ENCODE measurements around the gene CPNE9. TPM values are rescaled to one million over a fixed set of nuclear protein-coding genes. Genes with fewer than 3 reads are reported as not detected.

CPNE9 gene
- total and polyA plus RNA-seq, 2 donors (not counting 1 experiment from before 2014, with no cell fraction given) = under 0.01 TPM; not detected in 1

DNA sequence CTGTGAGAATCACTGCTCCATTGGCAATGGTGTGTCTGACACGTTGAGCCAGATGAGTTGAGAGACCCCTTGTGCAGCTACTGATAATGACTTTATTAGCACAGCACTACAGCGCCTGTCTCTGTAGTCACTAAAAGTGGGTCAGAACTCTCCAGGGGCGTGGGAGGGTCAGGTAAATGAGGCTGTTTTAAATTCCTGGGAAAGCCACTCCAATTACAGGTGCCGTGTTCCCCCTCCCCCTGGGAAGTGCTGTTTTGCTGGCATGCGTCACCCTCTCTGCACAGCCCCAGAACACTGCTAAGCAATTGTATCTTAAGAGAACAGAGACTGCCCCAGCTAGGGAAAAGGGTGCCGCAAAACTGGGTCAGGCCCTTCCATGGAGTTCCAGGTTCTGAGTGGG, 21.5 kb upstream of the CPNE9 start:
- H2AFZ ChIP-seq (ENCODE audit: low read length) = no peak overlapping the region
- H4K20me1 ChIP-seq (ENCODE audit: control insufficient read depth, extremely low read depth, insufficient read depth, low read length) = no peaks in the 10 kb centered on the region
- no peak for TF ChIP-seq EZH2 (IDR thresholded peaks at IDR 0.05; ENCODE audit: low read length, missing control alignments)
- TF ChIP-seq, protein P1, sequence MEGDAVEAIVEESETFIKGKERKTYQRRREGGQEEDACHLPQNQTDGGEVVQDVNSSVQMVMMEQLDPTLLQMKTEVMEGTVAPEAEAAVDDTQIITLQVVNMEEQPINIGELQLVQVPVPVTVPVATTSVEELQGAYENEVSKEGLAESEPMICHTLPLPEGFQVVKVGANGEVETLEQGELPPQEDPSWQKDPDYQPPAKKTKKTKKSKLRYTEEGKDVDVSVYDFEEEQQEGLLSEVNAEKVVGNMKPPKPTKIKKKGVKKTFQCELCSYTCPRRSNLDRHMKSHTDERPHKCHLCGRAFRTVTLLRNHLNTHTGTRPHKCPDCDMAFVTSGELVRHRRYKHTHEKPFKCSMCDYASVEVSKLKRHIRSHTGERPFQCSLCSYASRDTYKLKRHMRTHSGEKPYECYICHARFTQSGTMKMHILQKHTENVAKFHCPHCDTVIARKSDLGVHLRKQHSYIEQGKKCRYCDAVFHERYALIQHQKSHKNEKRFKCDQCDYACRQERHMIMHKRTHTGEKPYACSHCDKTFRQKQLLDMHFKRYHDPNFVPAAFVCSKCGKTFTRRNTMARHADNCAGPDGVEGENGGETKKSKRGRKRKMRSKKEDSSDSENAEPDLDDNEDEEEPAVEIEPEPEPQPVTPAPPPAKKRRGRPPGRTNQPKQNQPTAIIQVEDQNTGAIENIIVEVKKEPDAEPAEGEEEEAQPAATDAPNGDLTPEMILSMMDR (conservative IDR thresholded peaks at IDR 0.05 in 1 of 2, IDR thresholded peaks at IDR 0.05 in 1 of 2; ENCODE audit: low read depth in 1 of 2, low read length in 2 of 2) = no peak
- H3K4me2 ChIP-seq (ENCODE audit: extremely low read depth, insufficient read depth, low read length) = no peak overlapping the region
- no peak overlapping the region for H3K27ac ChIP-seq (ENCODE audit: insufficient read depth, low read length)
- peaks cover 19% of the 10 kb centered on the region for H3K36me3 ChIP-seq (ENCODE audit: control insufficient read depth, insufficient read depth, low read length)
- H3K9me3 ChIP-seq (ENCODE audit: control insufficient read depth, insufficient read depth, low read depth, low read length) = no peaks in the 10 kb centered on the region
- no peaks in the 10 kb centered on the region for H3K4me1 ChIP-seq (ENCODE audit: control insufficient read depth, extremely low read depth, insufficient read depth, low read length)
- DNase-seq (ENCODE audit: low read depth in 2 of 2) = no peak
- no peak overlapping the region for H3K4me3 ChIP-seq (replicated peaks in 1 of 4; ENCODE audit: control extremely low read depth in 1 of 4, insufficient read depth in 1 of 4, low read depth in 3 of 4, low read length in 4 of 4)
- H3K79me2 ChIP-seq (ENCODE audit: control insufficient read depth, insufficient read depth, low read length) = no peaks in the 10 kb centered on the region
- no peaks in the 10 kb centered on the region for H3K27me3 ChIP-seq (ENCODE audit: control insufficient read depth, insufficient read depth, low read length)
- H3K9ac ChIP-seq (ENCODE audit: insufficient read depth, low read length) = no peak overlapping the region

DNA sequence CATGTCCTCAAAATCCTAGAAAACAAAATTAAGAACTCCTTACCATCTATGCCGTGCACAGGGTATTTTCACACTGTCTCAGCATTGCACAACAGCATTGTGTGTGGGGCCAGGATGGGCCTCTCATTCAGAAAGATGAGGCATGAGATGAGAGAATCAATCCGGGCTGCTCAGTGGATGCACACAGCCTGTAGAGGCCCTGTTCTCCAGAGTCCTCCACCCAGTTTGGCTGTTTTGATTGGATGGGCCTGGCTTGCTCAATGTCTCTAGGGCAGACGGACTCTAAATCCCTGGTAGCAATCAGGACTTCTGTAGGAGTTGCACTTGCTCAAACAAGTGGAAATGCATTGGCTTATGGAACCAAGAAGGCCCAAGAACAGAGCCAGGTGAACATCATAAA, 20.2 kb upstream of the CPNE9 start:
- DNase-seq (ENCODE audit: low read depth in 2 of 2) = no peak
- Histone ChIP-seq H3K79me2 (ENCODE audit: control insufficient read depth, insufficient read depth, low read length) (no peaks in the 10 kb centered on the region), H3K4me2 (ENCODE audit: extremely low read depth, insufficient read depth, low read length) (no peak overlapping the region), H2AFZ (ENCODE audit: low read length) (no peak overlapping the region), H3K4me1 (ENCODE audit: control insufficient read depth, extremely low read depth, insufficient read depth, low read length) (no peaks in the 10 kb centered on the region), H3K4me3 (replicated peaks in 1 of 4; ENCODE audit: control extremely low read depth in 1 of 4, insufficient read depth in 1 of 4, low read depth in 3 of 4, low read length in 4 of 4) (no peak overlapping the region), H3K27ac (ENCODE audit: insufficient read depth, low read length) (no peak overlapping the region), H4K20me1 (ENCODE audit: control insufficient read depth, extremely low read depth, insufficient read depth, low read length) (no peaks in the 10 kb centered on the region), H3K36me3 (ENCODE audit: control insufficient read depth, insufficient read depth, low read length) (peaks cover 23% of the 10 kb centered on the region), H3K9ac (ENCODE audit: insufficient read depth, low read length) (no peak overlapping the region), H3K27me3 (ENCODE audit: control insufficient read depth, insufficient read depth, low read length) (no peaks in the 10 kb centered on the region), H3K9me3 (ENCODE audit: control insufficient read depth, insufficient read depth, low read depth, low read length) (no peaks in the 10 kb centered on the region)
- TF ChIP-seq EZH2 (IDR thresholded peaks at IDR 0.05; ENCODE audit: low read length, missing control alignments) = no peak
- TF ChIP-seq, protein P1 (conservative IDR thresholded peaks at IDR 0.05 in 1 of 2, IDR thresholded peaks at IDR 0.05 in 1 of 2; ENCODE audit: low read depth in 1 of 2, low read length in 2 of 2) = no peak

DNA sequence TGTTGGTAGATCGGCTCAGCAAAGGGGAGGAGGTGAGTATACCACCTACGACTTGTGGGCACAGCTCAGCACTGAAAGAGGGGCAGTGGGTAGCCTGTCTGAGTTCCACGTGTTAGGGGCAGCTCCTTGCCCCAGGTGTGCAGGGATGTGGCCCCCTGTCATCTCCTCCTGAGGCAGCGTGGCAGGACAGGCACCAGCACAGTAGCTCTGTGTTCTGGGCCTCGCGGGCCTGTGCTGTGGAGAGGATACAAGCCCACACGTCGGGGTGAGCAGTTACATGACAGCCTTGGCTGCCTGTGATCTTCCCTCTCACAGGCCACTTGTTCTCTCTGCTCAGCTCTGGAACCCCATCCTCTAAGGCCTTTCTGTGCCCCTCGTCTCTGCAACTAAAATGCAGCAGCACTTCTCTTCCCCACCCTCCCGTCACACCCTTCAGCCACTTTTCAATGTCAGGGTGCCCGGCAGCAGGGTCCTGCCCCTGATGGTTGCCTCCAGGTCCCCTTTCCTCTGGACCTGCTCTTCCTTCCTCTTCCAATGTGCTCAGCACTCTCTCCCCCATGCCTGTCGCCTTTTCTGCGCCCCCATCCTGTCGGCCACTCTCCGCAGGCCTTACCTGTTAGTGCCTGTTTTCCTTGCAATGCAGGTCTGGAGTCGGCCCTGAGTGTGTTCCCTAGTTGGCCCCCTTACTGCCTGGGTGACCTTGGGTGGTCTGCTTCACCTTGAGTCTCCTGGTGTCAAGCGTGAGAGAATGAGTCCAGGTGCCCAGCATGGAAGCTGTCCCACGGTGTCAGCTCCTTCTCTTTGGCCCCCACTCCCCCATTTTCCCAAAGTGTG, 18.2 kb upstream of the CPNE9 start:
- Histone ChIP-seq H4K20me1 (ENCODE audit: control insufficient read depth, extremely low read depth, insufficient read depth, low read length) (no peaks in the 10 kb centered on the region), H3K4me2 (ENCODE audit: extremely low read depth, insufficient read depth, low read length) (no peak overlapping the region), H3K27ac (ENCODE audit: insufficient read depth, low read length) (no peak overlapping the region), H3K79me2 (ENCODE audit: control insufficient read depth, insufficient read depth, low read length) (no peaks in the 10 kb centered on the region), H3K4me1 (ENCODE audit: control insufficient read depth, extremely low read depth, insufficient read depth, low read length) (no peaks in the 10 kb centered on the region), H3K36me3 (ENCODE audit: control insufficient read depth, insufficient read depth, low read length) (peaks cover 23% of the 10 kb centered on the region), H3K27me3 (ENCODE audit: control insufficient read depth, insufficient read depth, low read length) (no peaks in the 10 kb centered on the region), H3K9ac (ENCODE audit: insufficient read depth, low read length) (no peak overlapping the region), H3K4me3 (replicated peaks in 1 of 4; ENCODE audit: control extremely low read depth in 1 of 4, insufficient read depth in 1 of 4, low read depth in 3 of 4, low read length in 4 of 4) (no peak overlapping the region), H3K9me3 (ENCODE audit: control insufficient read depth, insufficient read depth, low read depth, low read length) (no peaks in the 10 kb centered on the region), H2AFZ (ENCODE audit: low read length) (no peak overlapping the region)
- DNase-seq (ENCODE audit: low read depth in 2 of 2) = no peak
- TF ChIP-seq, protein P1 (conservative IDR thresholded peaks at IDR 0.05 in 1 of 2, IDR thresholded peaks at IDR 0.05 in 1 of 2; ENCODE audit: low read depth in 1 of 2, low read length in 2 of 2) = no peak
- no peak for TF ChIP-seq EZH2 (IDR thresholded peaks at IDR 0.05; ENCODE audit: low read length, missing control alignments)

Measured in fibroblast of lung (primary cell).